Skeletal muscle satellite cell (primary cell): ENCODE results near the gene ATP13A5. TPM values are rescaled to one million over a fixed set of nuclear protein-coding genes. Genes with fewer than 3 reads are reported as not detected.

Experiments
- H3K27me3 ChIP-seq: 2 replicates; pipeline ENCODE4 v1.7.0; 2013; ENCODE audit warnings: low read length; ENCODE audit not compliant: control insufficient read depth, insufficient read depth
- H3K36me3 ChIP-seq: 2 replicates; pipeline ENCODE4 v1.7.0; 2013; ENCODE audit warnings: mild to moderate bottlenecking, control low read depth, low read length; ENCODE audit not compliant: insufficient read depth
- H3K4me1 ChIP-seq: 2 replicates; pipeline ENCODE4 v1.7.0; 2013; ENCODE audit warnings: low read length; ENCODE audit not compliant: control insufficient read depth, insufficient read depth
- H3K4me2 ChIP-seq: 2 replicates; pipeline ENCODE4 v1.7.0; 2013; ENCODE audit warnings: mild to moderate bottlenecking, low read length
- H3K4me3 ChIP-seq: 2 replicates; pipeline ENCODE4 v1.7.0; 2013; ENCODE audit warnings: low read length
- H3K9ac ChIP-seq: 2 replicates; pipeline ENCODE4 v1.7.0; 2013; ENCODE audit warnings: mild to moderate bottlenecking, low read depth, low read length, moderate library complexity
- H3K9me3 ChIP-seq: replicated peaks from 2 replicates; pipeline ENCODE4 v1.7.0; 2013; ENCODE audit warnings: mild to moderate bottlenecking, control low read depth, low read length
- total RNA-seq: library from RNA; depleted of rRNA; stranded (reverse); fragments of >200 nt; gene quantifications from 2 replicates; pipeline ENCODE4 v1.2.3, GENCODE V29; 2012; rRNA removed

ATP13A5 gene, protein sequence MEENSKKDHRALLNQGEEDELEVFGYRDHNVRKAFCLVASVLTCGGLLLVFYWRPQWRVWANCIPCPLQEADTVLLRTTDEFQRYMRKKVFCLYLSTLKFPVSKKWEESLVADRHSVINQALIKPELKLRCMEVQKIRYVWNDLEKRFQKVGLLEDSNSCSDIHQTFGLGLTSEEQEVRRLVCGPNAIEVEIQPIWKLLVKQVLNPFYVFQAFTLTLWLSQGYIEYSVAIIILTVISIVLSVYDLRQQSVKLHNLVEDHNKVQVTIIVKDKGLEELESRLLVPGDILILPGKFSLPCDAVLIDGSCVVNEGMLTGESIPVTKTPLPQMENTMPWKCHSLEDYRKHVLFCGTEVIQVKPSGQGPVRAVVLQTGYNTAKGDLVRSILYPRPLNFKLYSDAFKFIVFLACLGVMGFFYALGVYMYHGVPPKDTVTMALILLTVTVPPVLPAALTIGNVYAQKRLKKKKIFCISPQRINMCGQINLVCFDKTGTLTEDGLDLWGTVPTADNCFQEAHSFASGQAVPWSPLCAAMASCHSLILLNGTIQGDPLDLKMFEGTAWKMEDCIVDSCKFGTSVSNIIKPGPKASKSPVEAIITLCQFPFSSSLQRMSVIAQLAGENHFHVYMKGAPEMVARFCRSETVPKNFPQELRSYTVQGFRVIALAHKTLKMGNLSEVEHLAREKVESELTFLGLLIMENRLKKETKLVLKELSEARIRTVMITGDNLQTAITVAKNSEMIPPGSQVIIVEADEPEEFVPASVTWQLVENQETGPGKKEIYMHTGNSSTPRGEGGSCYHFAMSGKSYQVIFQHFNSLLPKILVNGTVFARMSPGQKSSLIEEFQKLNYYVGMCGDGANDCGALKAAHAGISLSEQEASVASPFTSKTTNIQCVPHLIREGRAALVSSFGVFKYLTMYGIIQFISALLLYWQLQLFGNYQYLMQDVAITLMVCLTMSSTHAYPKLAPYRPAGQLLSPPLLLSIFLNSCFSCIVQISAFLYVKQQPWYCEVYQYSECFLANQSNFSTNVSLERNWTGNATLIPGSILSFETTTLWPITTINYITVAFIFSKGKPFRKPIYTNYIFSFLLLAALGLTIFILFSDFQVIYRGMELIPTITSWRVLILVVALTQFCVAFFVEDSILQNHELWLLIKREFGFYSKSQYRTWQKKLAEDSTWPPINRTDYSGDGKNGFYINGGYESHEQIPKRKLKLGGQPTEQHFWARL
- total RNA-seq = not detected in 2 replicates

DNA sequence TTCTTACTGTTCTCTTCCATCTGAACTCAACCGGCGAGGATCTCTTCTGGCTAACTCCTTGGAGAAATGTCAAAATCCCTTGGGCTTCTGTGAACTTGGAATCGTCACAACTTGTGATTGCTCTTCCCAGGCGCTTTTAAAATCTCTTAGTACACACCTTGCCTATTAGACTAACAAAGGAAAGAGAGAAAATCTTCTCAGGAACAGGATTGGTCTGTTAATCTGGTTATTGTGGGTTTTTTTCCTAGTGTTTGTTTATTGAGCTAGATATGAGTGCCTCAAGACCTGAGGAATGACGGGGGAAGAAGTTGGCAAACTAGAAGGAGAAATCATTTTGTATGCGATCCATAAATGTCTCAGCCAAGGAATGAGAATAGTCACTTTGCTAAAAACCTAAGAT is at the start of gene ATP13A5:
ATP13A5 (minus strand) TSS at position 48 of the 400 bp plus-strand sequence; CDS start at position 20, 28 bp downstream.
- Histone ChIP-seq H3K4me2 (no peak within 1 kb of the TSS), H3K9ac (no peak within 1 kb of the TSS)

DNA sequence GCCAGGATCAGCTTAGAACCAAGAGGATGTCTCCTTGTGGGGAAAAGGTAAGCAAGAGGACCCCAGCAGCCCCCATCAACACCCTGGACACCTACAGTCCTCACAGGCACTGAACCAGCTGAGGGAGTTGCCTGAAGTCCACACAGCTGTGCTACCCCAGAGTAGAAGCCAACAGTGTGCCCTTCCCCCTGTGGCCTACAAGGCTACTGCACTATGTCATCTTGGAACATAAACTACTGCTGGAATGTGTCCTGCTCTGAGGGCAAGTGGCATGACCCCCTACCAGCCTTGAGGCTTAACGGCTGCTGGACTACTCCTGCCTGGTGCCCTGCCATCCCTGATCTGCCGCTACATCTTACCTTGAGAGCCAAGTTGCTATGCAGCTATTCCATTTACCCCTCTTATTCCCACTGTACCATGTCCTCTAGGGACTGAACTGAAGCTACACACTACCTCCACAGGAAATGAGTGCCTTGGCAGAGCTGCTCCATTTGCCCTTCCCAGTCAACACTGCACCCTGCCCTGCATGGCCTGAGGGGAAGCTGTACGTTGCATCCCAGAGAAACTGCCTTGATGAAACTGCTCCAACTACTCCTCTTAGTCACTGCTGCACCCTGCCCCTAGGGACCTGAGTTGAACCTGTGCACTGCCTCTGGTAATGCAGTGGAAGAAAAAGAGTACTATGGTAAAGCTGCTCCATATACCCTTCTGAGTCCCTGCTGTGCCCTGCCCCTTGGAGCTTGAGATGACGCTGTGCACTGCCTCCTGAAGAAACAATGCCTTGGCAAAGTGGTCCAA is 40.2 kb upstream of the ATP13A5 start:
- Histone ChIP-seq H3K9me3 (peaks cover 3% of the 10 kb centered on the region), H3K36me3 (no peaks in the 10 kb centered on the region), H3K4me3 (no peak overlapping the region), H3K4me2 (no peak overlapping the region), H3K27me3 (no peaks in the 10 kb centered on the region), H3K9ac (no peak overlapping the region), H3K4me1 (no peaks in the 10 kb centered on the region)

More for the DNA sequence above, at the start of gene ATP13A5:
- H3K4me1 ChIP-seq = no peaks in the 10 kb centered on the region
- no peak within 1 kb of the TSS for H3K4me3 ChIP-seq
- H3K27me3 ChIP-seq = no peaks in the 10 kb centered on the region
- no peaks in the 10 kb centered on the region for H3K9me3 ChIP-seq
- H3K36me3 ChIP-seq = no peaks in the 10 kb centered on the region

DNA sequence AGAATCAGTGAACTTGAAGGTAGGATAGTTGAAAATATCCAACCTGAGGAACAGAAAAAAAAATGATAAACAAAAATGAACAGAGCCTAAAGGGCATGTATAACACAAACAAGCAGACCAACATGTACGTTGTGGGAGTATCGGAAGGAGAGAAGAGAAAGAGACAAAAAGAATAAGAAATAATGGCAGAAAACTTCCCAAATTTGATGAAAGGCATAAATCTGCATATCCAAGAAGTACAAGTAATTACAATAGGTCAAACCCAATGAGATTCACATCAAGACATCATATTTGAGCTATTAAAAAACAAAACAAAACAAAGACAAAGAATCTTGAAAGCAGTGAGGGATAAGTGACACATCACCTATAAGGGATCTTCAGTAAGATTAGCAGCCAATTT is 38.1 kb upstream of the ATP13A5 start:
- H3K4me3 ChIP-seq = no peak overlapping the region
- H3K27me3 ChIP-seq = no peaks in the 10 kb centered on the region
- H3K9ac ChIP-seq = no peak overlapping the region
- no peaks in the 10 kb centered on the region for H3K36me3 ChIP-seq
- peaks cover 3% of the 10 kb centered on the region for H3K9me3 ChIP-seq
- H3K4me1 ChIP-seq = no peaks in the 10 kb centered on the region
- no peak overlapping the region for H3K4me2 ChIP-seq

DNA sequence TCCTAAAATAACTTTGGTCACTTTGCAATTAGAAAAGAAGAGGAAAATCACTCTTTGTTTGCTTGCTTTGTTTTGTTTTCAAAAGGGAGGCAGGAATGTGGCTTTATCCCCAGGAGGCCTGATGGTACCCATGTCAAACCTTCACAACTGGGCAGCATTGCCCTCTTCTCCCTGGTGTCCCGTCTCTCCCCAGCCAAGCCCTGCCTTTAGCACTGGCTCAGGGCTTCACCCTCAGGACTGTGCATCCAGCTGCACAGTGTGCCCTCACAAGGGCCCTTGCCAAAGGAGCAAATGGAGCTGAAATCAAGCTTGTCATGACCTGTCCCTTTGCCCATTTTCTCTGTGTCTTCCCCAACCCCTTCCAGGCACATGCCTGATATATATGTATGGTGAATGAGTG is 29.1 kb upstream of the ATP13A5 start:
- Histone ChIP-seq H3K27me3 (no peaks in the 10 kb centered on the region), H3K36me3 (no peaks in the 10 kb centered on the region), H3K4me1 (no peaks in the 10 kb centered on the region), H3K9me3 (no peaks in the 10 kb centered on the region), H3K9ac (no peak overlapping the region), H3K4me3 (no peak overlapping the region), H3K4me2 (no peak overlapping the region)

DNA sequence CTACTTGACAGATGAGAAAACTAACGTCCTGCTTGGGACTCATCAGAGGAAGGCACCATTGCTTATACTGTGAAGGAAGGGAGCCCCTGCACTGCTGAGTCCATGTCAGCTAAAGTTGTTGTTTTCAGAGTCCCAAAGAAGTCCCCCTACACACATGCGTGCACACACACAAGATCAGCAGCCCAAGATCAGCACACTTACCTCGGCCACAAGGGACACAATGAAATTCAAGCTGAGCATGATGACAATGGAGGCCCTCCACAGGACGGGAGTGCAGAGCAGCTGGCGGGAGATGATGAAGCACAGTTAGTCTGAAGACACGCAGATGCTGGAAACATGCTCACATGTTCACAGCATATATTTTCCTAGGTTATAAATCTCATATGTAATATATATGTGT is 28.6 kb upstream of the ATP13A5 start:
- Histone ChIP-seq H3K9ac (no peak overlapping the region), H3K4me3 (no peak overlapping the region), H3K27me3 (no peaks in the 10 kb centered on the region), H3K4me1 (no peaks in the 10 kb centered on the region), H3K36me3 (no peaks in the 10 kb centered on the region), H3K9me3 (no peaks in the 10 kb centered on the region), H3K4me2 (no peak overlapping the region)

DNA sequence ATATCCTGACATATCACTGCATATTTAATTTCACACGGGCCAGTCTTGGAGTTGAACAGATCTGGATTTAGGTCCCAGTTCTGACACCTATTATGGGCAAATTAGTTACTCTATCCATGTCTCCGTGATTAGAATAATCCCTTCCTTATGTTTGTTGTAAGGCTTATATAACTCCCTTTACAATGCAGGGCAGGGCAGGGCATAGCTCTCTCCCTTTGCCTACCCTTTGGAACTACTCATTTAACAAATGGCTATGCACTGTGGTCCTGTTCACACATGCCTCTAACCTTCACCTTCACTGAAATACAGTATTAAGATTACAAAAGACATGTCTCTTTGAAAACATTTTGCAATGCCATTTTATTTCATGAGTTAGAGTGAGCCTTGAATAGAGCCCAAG is 24.8 kb upstream of the ATP13A5 start:
- Histone ChIP-seq H3K9ac (no peak overlapping the region), H3K27me3 (no peaks in the 10 kb centered on the region)

DNA sequence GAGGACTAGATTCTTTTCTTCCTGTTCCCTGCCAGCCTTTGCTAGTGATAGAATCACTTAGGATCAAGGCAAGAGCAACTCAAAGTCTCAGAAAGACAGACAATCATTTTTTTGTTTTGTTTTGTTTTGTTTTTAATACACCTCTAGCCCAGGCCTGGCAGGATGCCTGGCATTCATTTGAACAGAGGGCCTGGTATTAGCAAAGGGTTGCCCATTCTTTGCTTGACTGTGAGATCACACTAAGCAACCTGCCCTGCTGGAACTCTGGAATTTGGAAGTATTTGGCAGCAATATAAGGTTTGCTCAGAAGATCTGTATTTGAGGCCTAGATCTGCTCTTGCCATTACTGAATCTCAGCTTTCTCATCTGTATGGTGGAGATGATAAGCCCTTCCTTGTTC is 21.8 kb upstream of the ATP13A5 start:
- Histone ChIP-seq H3K36me3 (no peaks in the 10 kb centered on the region), H3K9ac (no peak overlapping the region), H3K4me1 (no peaks in the 10 kb centered on the region), H3K4me3 (no peak overlapping the region), H3K27me3 (no peaks in the 10 kb centered on the region), H3K4me2 (no peak overlapping the region), H3K9me3 (no peaks in the 10 kb centered on the region)

More for the DNA sequence above, 24.8 kb upstream of the ATP13A5 start:
- no peaks in the 10 kb centered on the region for H3K36me3 ChIP-seq
- no peaks in the 10 kb centered on the region for H3K9me3 ChIP-seq
- no peak overlapping the region for H3K4me2 ChIP-seq
- H3K4me1 ChIP-seq = no peaks in the 10 kb centered on the region
- H3K4me3 ChIP-seq = no peak overlapping the region

DNA sequence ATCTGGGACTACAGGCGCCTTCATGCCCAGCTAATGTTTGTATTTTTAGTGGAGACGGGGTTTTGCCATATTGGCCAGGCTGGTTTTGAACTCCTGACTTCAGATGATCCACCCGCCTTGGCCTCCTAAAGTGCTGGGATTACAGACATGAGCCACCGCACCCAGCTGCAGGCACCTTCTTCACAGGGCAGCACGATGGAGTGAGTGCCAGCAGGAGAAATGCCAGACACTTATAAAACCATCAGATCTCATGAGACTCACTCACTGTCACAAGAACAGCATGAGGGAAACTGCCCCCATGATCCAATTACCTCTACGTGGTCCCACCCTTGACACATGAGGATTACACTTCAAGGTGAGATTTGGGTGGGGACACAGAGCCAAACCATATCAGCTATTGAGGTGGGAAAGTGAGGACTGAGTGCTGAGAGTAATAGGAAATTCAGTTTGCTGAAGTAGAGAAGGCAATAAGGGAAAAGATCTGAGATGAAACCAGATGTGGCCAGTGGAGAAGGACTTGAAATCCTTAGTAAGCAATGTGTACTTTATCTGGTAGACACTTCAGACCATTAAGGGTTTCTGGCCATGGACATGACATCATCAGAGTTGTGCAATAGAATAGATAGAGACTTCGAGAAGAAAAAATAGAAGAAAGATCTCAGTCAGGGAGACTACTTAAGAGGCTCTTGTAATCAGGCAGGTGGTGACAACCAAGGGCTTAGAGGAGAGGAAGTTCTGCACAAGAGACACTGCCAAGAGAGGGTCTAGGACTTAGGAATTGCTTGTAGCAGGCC is 18.1 kb upstream of the ATP13A5 start:
- no peak overlapping the region for H3K9ac ChIP-seq
- H3K9me3 ChIP-seq = no peaks in the 10 kb centered on the region
- H3K36me3 ChIP-seq = no peaks in the 10 kb centered on the region
- H3K4me3 ChIP-seq = no peak overlapping the region
- no peaks in the 10 kb centered on the region for H3K4me1 ChIP-seq
- H3K27me3 ChIP-seq = no peaks in the 10 kb centered on the region
- H3K4me2 ChIP-seq = no peak overlapping the region

DNA sequence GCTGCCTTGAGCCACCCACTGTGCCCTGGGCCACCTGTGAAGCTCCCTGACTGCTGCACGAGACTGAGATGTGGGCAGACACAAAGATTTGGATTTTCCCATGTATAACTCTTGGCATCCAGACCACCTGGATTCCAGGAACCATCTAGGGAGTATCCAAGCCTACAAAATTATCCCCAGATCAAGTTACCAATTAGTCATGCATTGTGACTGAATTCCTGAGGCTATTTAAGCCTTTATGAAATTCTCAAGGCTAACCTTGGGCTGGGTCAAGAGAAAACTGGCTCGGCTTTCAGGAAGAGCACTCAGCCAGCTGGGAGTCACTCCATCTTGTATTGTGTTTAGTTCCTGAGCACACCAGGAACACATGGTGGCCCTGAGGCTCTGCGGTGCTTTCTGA is 13.3 kb upstream of the ATP13A5 start:
- no peaks in the 10 kb centered on the region for H3K4me1 ChIP-seq
- no peak overlapping the region for H3K9ac ChIP-seq
- H3K27me3 ChIP-seq = no peaks in the 10 kb centered on the region
- H3K9me3 ChIP-seq = no peaks in the 10 kb centered on the region
- H3K4me3 ChIP-seq = no peak overlapping the region
- H3K36me3 ChIP-seq = no peaks in the 10 kb centered on the region
- no peak overlapping the region for H3K4me2 ChIP-seq

DNA sequence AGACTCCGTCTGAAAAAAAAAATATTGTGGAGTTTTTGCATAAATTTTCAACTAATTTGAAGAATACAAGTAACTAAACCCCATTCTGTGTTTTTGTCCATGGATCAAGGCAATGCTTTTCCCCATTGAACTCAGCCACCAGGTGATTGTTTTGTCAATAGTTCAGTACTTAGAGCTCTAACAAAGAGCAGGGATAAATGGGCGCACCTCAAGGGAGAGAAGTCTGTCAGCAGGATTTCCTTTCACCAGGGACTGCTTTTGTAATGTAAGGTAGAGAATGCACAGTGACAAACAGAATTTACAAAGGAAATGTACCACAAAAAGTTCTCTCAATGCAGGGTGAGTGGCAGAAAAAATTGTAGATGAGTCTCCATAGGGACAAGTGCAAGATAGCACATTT is 10.8 kb upstream of the ATP13A5 start:
- Histone ChIP-seq H3K4me2 (no peak overlapping the region), H3K9me3 (no peaks in the 10 kb centered on the region), H3K4me1 (no peaks in the 10 kb centered on the region), H3K4me3 (no peak overlapping the region), H3K27me3 (no peaks in the 10 kb centered on the region), H3K9ac (no peak overlapping the region), H3K36me3 (no peaks in the 10 kb centered on the region)
